GM23248 (cell line): ENCODE data around the gene RAB14.

Source experiments
- EZH2 ChIP-seq: fragments of 200-600 bp; sonication (generic); IDR thresholded peaks from 2 replicates; pipeline ENCODE4 v1.6.1; 2018; ENCODE audit warnings: antibody characterized with exemption, mild to moderate bottlenecking; ENCODE audit not compliant: insufficient read depth, poor library complexity, severe bottlenecking
- EZH2phosphoT487 ChIP-seq: fragments of 200-600 bp; sonication (generic); IDR thresholded peaks from 2 replicates; pipeline ENCODE4 v1.6.1; 2018; ENCODE audit warnings: antibody characterized with exemption, moderate library complexity, mild to moderate bottlenecking, low read depth; ENCODE audit not compliant: insufficient read depth

DNA sequence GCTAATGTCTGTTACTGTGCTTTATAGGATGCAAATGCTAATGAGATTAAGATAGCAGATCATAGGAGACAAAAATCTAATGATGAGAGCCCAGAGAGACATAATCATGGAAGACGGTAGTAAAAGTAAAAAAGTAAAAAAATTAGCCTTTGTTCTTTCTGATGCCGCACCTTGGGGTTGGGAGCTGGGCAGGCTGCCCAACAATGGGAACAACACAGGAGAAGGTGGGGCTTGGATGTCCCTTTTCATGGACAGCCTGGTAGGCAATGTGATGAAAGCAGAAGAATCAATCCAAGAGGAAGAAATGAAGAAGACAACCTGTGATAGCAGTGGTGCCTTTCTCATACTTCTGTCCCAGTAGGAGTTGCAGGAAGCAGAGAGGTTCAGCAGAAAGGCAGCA lies 57.2 kb downstream of the RAB14 start:
- TF ChIP-seq EZH2 (no peak), EZH2phosphoT487 (no peak)
